CD4-positive, alpha-beta T cell treated with Interleukin-15 for 1 hour (primary cell): ENCODE results near the gene TLX2.

Experiments used
- DNase-seq: peaks from one replicate; pipeline ENCODE4 v3.0.0-alpha.2; 2020

The TLX2 gene

GRCh38 chr2:74536166-74536950, 22.1 kb downstream of the TLX2 start:
- DNase-seq, result no peak

- DNase-seq, result no peak
Observed at GRCh38 chr2:74537140-74537539, 22.9 kb downstream of the TLX2 start.

GRCh38 chr2:74538881-74539339, 24.7 kb downstream of the TLX2 start:
- DNase-seq, result no peak

GRCh38 chr2:74540291-74540690, 26.0 kb downstream of the TLX2 start:
- DNase-seq, result no peak

- DNase-seq, result no peak
Observed at GRCh38 chr2:74542978-74543377, 28.7 kb downstream of the TLX2 start.

DNA sequence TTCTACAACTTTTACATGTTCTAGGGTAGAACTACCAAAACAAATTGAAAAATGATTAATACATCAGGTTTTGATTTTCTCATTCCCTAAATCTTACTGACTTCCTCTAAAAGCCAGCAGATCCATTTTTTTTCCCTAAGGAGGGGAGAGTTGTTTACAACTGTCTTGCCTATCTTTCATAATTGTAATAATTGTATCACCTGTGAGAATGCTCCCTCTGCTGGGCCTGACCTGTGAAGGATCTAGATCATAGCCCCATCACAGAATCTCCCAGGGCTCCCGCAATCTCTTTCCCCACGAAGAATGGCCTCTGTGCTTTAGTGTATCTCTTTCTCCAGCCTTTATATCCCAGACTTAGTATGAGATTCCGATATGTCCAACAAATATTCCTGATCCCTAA, 30.4 kb downstream of the TLX2 start:
- no peak for DNase-seq

DNA sequence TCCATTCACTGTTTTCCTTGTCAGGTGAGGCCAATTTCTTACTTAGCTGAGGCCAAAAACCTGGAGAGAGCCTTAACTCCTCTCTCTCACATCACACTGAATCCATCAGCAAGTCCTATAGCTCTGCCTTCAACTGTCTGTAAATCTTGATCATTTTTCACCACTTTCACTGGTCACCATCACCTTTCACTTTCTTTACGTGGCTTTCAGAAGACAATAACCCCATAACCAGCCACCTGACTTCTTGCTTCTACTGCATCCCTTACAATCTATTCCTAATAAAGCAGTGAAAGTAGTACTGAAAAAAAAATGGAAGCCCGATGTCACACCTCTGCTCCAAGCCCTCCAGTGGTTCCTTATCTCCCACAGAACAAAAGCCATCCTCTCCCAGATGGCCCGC, 31.8 kb downstream of the TLX2 start:
- DNase-seq, result no peak

DNA sequence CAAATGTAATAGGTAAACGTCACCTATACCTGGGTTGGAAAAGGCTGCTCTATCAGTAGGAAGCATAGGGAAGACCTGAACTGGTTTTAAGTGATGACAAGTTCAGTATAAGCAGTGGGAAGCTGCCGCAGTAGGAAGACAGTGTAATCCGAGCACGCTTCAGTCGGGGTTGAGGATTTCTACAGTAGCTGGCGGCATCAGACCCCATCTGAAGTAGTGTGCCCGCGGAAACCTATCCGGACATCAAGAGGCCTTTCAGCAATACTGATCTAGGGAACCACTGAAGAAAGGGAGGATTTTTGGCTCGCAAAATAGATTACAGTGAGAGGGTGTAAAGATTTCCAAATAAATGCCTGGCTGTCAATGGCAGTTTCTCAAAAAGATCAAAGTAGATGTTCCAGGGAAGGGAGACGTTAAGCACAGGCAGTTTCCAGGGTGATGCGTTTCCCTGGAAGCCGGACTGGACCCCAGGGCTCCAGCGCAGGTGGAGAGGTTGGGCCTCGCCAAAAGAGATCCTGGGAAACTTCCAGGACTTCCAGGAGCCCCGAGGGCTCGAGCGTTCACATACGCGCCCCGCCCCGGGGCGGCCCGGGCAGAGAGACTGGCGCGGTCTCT, 34.1 kb downstream of the TLX2 start:
- no peak for DNase-seq

DNA sequence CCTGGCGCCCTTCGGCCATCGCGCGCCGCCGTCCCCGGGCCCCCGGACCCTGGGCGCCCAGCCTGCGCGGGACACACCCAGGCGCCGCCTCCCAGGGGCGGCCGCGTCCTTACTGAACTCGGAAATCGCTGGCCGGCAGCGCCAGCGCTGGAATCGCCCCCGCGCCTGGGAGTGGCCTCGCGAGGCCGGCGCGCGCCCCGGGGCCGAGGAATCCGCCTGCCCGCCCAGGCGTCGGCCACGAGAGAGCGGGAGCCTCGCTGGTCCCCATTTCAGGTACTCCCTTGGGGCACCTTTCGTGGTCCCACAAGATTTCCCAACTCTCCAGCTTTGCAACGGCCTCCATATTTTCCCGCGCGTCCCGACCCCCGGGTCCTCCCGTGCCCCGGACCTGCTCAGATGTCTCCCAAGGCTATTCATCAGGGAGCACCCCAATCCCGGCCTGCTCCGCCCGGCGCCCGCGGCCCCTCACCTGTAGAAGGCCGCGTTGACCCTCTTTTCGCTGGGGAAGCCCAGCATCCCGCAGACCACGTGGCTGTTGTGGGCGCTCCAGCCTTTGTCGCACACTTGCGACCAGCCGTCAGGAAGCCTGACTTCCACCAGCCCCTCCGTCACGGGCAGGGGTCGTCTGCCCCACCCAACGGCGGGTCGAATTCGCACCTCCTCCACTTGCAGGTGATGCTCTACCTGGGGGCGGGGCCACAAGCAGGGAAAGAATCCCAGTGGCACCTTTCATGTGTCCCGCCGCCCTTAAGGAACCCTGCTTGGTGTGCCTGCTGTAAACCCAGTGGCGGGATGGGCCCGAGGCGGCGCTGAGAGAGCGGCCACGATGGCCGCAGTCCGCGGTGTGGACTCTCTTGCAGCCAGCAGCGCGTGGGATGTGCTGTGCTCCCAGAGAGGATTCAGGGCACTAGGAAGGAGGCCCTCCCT, 34.9 kb downstream of the TLX2 start:
- DNase-seq, result no peak

- no peak for DNase-seq
Observed at GRCh38 chr2:74550231-74550630, 36.0 kb downstream of the TLX2 start.

GRCh38 chr2:74551530-74551929, 37.3 kb downstream of the TLX2 start:
- DNase-seq, result no peak

DNA sequence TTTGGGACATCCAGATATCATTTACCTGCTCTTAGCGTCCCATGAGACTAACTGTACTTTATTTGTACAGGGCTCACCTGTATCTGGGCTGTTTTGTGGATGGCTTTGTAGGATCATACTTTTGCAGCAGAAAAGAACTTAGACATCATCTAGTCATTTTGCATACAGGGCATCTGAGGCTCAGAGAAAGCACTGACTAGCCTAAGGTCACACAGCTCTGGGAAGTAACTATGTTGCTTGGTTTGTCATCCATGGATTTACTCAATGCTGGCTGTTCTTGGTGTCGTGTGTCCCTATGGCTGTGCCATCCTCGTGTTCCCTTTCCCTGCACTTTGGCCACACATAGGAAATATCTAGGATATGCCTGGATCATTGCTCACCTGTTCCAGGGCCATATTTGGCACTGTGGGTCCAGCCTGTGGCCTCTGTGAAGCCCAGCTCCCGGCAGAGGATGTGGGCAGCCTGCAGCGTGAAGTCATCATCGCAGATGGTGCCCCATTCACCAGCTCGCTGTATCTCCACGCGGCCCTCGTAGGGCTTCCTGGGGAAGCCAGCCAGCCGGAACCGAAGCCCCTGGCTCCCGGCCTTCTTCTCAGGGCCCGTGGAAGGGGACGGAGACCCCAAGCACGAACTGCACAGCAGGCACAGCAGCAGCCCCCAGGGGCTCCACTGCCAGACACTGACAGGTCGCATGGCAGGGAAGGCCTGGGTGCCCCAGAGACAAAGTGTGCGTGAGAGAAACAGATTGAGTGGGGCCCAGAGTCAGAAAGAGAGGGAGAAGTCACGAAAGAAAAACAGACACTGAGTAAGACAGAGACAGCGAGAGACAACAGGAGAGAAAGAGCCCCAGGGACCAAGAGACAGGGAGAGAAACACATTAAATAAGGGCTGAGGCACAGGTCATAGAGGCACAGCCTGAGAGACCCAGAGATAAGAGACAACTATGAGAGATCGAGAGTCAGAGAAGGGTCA, 38.0 kb downstream of the TLX2 start:
- DNase-seq, result no peak

- no peak for DNase-seq
Observed at GRCh38 chr2:74552914-74553811, 38.9 kb downstream of the TLX2 start.

DNA sequence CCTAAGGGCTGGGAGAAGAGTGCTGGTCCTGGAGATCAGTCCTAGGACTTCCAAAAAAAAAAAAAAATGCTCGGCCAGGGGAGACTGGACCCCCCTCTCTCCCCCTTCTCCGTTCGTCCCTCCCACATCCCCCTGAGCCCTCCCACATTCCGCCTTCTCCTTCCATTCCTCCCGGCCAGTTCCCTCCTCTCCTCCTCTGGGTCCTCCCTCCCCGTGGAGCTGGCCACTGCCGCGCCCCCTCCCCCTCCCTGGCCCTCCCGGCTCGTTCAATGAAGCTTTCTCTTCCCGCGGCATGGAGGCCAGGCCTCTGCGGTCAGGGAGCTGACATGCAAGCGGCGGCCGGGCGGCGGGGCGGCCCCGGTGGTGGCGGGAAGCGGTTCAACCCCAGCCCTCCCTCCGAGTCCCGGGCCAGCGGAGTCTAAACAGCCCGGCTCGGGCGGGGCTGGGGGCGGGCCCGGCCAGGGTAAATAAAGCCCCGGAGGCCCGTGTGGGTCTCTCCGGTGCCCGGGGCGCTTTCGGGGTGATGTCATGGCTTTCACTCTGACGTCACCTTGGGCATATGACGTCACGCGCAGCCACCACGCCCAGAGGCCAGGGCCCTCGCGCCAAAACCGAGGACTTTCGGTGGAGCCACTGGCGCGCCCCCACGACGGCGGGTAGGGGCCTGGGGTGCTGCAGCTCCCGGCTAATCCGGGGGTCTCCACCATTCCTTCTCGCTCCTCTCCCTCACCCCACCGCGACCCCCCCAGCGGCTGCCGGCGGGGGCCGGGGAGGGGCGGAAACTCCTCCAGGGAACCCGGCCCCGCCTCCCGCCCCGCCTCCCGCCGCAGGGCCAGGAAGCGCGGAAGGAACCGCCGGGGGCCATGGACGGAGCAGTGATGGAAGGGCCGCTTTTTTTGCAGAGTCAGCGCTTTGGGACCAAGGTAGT, 39.9 kb downstream of the TLX2 start, which contains the start of the genes DOK1 and LOXL3:
DOK1 (plus strand) TSS at position 829 of the 928 bp plus-strand sequence; CDS start at position 864, 35 bp downstream.
LOXL3 (minus strand) TSS at position 51 of the 928 bp plus-strand sequence. CDS start 1,308 bp downstream, outside the sequence.
- peak; percentile 79 for DNase-seq

DNA sequence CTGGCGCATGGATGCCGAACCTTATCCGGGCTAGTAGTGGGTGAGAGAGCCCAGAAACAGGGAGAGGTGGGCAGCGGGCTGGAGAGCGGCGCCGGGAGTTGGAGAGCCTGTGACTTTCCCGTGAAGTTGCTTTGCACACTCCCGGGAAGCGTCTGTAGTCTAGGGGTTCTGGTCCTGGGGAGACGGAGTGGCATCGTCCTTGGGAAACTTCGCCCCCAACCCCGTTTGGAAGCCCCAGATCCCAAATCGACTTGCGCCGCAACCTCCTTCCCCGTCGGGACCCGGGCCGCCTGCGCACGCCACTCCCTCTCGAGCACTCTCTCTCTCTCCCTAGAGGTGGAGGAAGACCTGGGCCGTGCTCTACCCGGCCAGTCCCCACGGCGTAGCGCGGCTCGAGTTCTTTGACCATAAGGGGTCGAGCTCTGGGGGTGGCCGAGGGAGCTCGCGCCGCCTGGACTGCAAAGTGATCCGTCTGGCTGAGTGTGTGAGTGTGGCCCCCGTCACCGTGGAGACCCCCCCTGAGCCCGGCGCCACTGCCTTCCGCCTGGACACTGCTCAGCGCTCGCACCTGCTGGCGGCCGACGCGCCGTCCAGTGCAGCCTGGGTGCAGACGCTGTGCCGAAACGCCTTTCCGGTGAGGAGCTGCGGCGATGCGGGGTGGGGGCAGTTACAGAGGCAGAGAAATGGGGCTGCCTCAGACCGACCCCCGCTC, 40.7 kb downstream of the TLX2 start:
- DNase-seq, result peak; percentile 39

DNA sequence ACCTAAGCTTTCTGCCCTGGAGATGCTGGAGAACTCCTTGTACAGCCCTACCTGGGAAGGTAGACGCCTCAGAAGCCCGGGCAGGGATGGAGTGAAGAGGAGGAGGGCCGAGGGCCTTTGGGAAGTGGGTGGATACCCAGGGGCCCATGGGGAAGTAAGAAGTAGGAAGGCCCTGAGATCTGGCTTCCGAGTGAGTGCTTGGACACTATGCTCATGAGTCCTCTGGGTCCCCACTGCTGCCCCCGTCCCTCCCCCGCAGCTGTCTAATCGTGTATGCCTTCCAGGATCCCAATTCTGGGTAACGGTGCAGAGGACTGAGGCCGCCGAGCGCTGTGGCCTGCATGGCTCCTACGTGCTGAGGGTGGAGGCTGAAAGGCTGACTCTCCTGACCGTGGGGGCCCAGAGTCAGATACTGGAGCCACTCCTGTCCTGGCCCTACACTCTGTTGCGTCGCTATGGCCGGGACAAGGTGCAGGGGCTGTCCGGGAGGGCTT, 41.4 kb downstream of the TLX2 start:
- DNase-seq, result no peak

DNA sequence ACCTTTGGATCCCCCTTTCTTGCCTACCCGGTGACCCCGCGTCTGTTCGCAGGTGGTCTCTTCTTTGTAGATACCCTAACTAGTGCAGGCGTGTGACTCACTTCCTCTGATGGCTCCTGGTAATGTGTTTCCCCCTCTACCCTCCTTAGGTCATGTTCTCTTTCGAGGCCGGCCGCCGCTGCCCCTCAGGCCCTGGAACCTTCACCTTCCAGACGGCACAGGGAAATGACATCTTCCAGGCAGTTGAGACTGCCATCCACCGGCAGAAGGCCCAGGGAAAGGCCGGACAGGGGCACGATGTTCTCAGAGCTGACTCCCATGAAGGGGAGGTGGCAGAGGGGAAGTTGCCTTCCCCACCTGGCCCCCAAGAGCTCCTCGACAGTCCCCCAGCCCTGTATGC, 41.9 kb downstream of the TLX2 start:
- DNase-seq, result no peak

DNA sequence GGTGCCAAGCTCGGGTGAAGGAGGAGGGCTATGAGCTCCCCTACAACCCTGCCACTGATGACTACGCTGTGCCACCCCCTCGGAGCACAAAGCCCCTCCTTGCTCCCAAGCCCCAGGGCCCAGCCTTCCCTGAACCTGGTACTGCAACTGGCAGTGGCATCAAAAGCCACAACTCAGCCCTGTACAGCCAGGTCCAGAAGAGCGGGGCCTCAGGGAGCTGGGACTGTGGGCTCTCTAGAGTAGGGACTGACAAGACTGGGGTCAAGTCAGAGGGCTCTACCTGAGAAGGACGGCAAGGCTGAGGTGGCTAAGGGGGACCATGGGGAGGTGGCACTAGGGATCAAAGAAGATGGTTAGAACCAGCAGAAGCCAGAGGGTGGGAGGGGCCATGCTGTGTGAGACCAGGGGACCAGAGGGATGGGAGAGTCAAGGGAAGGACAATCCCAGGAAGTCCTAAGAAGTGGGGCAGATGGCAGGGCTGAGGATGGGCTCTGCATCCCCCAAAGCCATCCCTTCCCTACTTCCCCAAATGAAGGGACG, 42.7 kb downstream of the TLX2 start:
- no peak for DNase-seq
